ENCODE measurements around the gene ANKRD23.
"Not testable (repeated sequence)": the region's sequence is repeated elsewhere in the genome, so short reads cannot be mapped to it uniquely, and the experiment has no call there.

Gene ANKRD23

DNA sequence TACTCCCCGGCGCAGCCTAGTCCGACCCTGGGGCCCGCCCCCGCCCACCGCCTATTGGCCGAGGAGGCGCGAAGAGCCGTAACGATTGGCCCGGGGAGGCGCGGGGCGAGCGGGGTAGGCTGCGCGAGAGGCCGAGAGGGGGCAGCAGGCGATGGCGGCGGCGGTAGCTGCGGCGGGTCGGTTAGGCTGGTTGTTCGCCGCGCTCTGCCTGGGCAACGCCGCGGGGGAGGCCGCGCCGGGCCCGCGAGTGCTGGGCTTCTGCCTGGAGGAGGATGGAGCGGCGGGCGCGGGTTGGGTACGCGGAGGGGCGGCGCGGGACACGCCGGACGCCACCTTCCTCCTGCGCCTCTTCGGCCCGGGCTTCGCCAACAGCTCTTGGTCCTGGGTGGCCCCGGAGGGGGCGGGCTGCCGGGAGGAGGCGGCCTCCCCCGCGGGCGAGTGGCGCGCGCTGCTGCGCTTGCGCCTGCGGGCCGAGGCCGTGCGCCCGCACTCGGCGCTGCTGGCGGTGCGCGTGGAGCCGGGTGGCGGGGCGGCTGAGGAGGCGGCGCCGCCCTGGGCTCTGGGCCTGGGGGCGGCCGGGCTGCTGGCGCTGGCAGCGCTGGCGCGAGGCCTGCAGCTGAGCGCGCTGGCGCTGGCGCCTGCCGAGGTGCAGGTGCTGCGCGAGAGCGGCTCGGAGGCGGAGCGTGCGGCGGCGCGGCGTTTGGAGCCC, 27.5 kb downstream of the ANKRD23 start, which contains the start of gene CNNM3:
TSS of gene CNNM3 (plus strand) at position 142 of the 709 bp plus-strand sequence. CDS start at position 152, 10 bp downstream.
- DNase-seq (ENCODE audit: low read depth) = peak; percentile 95

DNA sequence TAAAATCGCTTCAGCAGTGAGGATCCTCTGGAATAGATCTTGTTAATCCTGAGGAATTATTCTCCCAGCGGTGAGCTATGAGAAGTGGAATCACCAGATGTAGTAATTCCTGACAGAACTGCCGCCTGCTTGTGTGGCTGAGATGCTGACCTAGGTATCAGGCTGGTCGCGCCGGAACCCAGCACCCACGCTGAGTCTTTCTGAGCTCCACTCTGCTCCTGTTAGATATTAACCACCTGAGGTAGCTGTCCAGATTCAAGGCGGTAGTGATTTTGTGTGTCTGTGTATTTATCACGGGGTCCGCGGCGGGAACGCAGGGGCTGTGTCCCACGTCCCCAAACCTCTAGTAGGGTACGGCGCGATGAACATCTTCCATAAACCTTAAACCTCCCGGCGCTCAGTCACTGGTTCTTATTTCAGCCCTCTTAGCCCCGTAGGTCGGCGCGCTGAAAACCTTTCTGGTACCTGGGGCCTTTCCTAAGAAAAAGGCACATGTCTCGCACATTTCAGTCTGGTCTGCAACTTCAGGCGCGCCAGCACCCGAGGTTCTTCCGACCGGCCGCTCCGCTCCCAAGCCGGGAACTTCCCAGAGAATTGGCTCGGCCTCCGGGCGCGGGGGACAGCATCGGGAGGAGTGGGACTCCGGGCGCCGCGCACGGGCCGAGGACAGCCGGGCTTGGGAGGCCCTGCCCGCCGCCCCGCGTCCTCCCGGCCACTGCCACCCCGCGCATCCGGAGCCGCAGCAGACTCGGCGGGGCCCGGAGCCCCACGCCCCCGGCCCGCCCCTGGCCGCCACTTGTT, 28.3 kb downstream of the ANKRD23 start:
- DNase-seq (ENCODE audit: low read depth) = no peak

DNA sequence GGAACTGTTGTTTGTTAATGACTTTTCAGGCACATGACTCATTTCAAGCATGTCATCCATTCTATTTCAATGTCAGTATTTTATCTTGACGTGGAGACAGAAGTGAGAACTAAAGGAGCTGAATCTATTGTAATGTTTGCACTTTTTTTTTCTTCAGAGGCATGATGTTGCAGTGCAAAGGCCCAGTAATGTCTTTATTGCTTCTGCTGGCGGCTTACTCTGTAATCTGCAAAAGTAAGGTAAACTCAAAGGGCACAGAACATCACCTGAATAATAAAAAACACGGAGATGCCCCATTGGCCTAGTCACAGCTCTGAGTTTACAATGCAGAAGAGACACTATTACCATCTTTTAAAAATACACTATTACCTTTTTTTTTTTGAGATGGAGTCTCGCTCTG, 30.2 kb downstream of the ANKRD23 start:
- DNase-seq (ENCODE audit: low read depth) = no peak

DNA sequence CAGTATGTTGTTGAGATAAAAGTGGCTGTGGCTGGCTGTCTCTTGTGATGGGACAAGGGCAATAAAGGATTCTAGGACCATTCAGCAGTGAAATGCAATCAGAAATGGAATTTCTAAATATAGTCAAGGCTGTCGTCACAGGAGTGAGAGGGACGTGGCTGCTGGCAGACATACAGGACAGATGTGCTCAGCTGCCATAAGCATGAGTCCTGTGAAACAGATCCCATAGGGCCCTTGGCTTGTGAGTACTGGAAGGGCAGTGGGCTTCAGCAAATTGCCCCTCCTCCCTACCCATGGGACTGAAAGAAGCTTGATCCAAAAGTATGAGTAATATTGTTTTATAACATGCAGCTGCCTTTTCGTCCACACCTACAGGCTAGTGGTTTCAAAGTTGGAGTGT, 31.9 kb downstream of the ANKRD23 start:
- DNase-seq (ENCODE audit: low read depth) = no peak

DNA sequence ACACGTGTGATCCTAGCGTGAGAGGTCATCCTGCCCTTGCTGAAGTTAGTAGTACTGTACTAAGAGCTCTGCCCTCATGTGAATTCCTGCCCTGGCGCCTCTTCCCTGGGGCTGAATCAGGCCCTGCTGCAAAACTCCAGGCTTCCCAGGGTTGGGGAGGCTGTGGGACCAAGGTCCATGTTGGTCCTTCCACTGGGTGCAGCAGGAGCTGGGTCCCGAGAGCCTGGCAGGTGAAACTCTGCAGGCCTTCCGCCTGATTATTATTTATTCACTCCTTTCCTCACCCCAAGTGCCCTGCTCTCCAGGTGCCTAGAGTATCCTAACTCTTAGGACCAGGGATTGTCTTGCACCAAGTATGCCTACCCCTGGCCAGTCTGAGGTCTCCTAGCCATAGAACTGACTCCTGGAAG, 33.0 kb downstream of the ANKRD23 start:
- no peak for DNase-seq (ENCODE audit: low read depth)

DNA sequence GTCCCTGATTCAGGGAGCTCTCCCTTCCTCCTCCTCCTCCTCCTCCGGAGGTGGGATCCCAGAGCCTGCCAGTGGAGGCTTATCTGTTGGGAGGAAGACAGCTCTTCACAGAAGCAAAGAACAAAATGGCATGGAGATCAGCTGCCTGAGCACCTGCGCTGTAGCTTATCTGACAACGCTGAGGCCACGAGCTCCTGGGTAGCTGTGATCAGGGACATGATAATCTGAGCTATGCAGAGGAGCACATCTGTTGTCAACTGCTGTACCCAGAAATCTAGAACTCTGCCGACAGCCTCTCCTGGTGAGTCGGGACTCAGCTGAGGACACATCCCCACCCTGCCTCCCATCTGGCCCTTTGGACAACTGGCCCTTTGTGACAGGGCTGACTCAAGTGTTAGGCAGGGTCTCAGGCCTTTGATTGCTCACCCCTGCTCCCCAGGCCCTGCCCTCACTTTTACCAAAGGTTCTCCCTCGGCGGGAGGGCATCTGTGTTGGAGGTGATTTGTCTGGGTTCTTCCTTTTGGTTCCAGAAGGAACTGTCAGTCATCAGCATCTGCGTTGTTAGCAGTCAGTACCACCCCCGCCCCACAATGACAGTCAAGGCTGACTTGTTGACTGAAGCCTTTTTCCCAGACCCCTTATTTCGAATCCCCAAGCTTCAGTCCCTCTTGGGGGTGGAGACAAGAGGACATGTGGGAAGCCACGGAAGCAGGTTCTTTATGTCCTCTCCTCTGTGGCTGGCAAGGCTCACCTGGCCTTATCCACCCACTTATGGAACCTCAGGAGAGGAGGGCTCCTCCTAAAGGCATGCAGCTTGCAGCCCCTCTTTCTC, 33.7 kb downstream of the ANKRD23 start:
- no peak for DNase-seq (ENCODE audit: low read depth)

DNA sequence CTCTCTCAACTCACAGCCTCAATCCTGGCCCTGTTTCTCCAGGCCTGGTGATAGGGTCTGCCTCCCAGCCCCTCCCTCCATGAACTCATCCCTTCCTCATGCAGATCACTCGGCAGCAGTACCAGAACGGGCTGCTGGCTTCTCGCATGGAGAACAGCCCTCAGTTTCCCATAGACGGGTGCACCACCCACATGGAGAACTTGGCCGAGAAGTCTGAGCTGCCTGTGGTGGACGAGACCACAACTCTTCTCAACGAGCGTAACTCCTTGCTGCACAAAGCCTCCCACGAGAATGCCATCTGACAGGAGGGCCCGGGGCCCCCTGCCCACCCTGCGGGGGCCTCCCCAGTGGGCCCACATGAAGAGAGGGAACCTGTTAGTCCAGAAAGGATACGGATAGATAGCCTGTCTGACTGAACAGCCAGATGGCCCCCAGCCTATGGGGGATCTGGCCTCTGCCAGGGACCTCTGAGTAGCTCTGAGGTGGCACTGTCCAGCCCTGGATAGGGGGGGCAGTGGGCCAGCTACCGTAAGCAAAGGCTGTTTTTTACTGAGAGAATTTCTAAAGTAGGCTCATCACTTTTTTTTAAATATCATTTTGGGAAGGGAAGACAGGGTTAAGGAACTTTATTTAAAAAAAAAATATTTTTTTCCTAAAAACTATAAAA, 34.5 kb downstream of the ANKRD23 start:
- DNase-seq (ENCODE audit: low read depth) = no peak

DNA sequence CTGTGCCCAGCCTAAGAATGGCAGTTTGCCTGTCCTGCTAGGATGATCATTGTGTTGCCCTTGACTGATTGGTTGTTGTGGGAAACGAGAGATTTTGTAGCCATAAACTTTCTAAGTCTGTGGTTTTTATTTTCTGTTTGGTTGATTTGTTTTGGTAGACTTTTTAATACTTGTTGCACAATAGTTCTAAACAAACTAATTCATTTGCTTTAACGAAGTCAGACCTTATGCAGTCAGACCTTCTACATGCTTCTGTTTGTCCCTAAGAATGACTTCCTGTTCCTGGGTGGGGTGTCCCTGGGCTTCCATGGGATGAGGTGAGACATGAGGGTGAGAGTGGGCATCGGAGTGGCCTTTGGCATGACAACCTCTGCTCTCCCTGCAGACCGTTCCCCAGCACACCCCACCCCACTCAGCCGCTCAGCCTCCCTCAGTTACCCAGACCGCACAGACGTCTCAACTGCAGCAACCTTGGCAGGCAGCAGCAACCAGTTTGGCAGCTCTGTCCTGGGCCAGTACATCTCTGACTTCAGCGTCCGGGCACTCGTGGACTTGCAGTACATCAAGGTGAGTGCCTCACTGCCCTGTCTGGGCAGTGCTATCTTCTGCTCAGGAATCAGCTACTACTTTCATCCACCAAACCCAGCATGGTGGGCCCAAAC, 35.5 kb downstream of the ANKRD23 start:
- DNase-seq (ENCODE audit: low read depth) = no peak

DNA sequence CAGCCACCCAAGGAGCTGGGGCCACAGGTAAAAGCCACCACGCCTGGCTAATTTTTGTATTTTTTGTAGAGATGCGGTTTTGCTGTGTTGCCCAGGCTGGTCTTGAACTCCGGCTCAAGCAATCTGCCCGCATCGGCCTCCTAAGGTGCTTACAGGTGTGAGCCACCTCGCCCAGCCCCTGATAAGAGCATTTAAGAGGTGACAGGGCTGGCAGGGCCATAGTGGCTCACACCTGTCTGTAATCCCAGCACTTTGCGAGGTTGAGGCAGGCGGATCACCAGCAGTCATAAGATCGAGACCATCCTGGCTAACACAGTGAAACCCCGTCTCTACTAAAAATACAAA, 36.7 kb downstream of the ANKRD23 start:
- DNase-seq (ENCODE audit: low read depth) = no peak

DNA sequence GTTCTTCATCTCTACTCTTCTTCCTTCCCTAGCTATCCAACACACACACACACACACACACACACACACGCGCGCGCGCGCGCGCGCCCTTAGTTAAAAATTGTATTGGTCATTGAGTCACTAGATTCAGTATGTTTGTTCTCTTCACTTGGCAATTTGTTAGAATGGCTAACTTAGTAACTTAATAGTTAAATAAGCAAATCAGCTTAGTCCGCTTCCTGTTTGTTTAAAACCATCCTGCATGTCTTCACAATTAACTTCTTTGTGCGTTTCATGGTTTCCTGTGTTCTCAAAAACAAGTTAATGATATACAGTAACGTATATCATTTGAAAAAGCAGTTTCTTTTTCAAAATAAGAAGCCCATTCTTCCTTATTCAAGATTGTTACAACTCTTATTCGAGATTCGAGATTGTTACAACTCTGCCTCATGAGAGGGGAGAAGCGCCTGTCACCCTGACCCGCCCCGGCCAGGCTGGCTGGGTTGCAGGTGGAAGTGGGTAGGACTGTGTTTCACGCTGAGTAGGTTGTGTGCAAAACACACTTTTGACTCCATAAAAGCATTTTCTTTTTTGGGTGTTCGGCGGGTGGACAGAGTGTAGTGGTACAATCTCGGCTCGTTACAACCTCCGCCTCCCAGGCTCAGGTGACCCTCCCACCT, 37.2 kb downstream of the ANKRD23 start:
- peak; percentile 39 for DNase-seq (ENCODE audit: low read depth)

DNA sequence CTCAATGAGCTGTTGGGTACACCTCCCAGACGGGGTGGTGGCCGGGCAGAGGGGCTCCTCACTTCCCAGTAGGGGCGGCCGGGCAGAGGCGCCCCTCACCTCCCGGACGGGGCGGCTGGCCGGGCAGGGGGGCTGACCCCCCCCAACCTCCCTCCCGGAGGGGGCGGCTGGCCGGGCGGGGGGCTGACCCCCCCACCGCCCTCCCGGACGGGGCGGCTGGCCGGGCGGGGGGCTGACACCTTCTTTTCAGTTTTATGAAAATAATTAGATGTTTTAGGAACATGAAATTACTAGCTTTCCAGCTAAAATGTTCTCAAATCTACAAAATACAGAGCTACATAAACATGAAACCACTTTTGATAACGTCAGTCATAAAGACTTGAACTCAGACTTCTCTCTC, 37.9 kb downstream of the ANKRD23 start:
- not testable (repeated sequence) for DNase-seq (ENCODE audit: low read depth)

DNA sequence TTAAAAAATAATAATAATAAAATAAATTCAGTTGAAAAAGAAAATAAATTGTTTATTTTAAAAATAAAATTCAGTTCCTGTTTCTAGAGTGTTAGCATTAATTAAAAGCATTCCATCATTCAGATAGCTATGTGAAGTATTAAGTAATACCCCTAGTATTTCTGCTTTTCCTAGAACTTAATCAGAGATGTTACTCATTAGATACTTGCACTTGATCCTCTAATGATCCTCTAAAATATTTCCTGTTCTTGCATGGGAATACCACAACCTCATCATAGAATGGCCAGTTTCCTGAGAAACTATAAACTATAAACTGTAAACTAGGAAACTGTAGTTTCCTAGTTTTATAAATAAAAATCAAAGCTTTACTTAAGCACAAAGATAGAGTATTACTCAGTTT, 38.8 kb downstream of the ANKRD23 start:
- no peak for DNase-seq (ENCODE audit: low read depth)

DNA sequence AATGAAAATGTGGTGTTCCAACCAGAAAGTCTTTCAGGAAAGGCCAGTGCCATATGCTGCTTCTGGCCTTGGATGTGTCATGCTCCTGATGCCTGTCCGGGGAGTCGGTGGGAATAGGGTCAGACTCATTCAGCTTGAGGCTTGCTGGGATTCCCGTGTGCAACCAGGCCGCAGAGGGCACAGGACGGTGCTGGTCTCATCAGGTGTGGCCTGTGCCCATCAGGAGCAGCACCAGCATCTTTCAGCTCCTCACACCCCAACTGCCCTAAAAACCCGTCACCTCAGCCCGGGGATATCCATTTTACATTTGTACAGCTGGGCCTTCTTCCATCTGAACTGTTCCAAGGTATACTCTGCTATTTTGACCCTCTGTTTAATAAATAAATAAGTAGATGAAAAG, 41.1 kb downstream of the ANKRD23 start:
- DNase-seq (ENCODE audit: low read depth) = no peak

DNA sequence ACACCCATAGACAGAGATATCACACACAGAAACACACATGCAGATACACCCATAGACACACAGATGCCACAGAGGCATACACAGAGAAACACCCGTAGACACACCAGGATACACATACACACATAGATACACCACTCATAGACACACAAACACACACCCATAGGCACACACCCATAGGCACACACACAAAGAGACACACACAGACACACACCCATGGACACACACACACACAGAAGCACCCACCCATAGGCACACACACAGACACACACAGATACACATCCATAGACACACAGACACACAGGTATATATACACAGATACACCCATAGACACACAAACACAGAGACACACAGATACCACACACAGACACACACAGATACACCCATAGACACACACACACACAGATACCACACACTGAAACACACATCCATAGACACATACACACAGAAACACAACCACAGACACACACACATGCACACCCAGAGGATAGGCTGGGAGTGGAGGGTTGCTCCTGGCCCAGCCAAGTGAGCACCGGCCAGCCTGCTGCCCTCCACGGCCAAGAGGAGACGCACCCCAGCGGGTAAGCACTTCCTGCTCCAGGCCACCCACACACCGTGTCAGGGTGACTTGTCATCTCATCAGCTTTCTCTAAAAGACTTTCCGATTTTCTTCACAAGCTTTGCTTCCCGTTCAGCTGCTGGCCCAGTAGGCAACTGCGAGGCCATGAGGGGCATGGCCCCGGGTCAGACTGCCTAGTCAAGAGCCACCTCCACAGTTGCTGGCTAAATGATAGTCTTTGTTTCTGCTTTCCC, 41.8 kb downstream of the ANKRD23 start:
- no peak for DNase-seq (ENCODE audit: low read depth)

DNA sequence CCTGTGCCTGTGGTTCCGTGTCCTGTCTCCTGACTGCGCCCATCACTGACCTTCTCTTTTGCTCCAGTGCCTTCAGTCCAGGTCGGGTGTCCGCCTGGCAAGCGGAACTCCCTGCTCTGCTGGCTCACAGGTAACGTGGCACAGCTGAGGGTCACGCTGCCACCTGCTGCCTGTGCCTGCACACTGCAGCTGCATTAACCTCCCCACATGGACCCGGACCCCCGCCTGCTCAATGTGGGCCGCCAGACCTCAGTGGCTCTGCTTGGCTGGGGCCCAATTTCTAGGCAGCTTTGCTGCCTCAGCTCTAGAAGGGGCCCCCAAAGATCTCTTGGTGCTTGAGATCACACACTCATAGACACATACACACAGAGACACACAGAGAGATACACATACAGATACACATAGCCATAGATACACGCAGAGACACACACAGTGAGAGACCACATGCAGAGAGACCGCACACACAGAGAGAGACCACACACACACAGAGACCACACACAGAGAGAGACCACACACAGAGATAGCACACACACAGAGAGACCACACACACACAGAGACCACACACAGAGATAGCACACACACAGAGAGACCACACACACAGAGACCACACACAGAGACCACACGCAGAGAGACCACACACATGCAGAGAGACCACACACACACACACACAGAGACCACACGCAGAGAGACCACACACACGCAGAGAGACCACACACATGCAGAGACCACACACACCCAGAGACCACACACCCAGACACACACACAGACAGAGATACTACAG, 42.6 kb downstream of the ANKRD23 start:
- peak; percentile 53 for DNase-seq (ENCODE audit: low read depth)

DNA sequence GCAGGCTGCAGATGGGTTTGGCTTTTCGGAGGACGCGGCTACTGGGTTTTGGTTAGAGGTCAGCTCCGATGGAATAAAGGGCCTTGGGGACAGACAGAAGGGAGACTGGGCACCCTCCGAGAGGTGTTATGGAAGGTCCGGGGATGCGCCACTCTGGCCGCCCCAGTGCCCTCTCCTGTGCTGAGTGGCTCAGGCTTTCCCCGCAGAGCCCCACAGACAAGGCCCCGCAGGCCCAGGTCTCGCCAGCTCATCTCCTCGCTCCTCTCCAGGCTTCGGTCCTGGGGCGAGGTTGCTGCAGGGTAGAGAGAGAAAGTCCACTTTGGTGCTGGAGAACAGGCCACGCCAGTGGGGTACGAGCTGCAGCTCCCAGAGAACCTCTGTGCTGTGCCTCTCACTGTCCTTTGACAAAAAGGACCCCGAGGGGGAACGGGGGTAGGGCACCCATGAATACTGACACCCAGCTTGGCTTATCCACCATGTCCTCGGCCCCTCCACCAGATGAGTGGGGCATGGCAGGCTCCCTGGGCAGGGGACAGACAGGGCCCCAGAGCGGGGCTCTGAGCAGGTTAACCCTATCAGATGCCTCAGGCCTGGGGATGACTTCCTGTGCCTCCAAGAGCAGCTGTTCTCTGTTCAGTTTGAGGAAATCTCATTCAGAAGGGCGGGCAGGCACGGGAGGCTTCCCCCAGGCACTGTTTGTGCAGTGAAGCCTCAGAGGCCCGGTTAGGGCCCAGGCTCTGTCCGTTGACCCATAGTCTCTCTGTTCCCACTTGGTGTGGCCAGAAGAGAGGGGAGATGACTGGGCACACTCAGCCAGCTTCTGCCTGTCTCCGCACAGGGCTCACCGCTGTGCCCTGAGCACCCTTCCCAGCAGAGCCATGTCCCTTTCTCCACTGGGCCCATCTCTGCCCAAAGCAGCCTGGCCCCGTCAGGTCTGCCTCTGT, 43.5 kb downstream of the ANKRD23 start:
- no peak for DNase-seq (ENCODE audit: low read depth)

DNA sequence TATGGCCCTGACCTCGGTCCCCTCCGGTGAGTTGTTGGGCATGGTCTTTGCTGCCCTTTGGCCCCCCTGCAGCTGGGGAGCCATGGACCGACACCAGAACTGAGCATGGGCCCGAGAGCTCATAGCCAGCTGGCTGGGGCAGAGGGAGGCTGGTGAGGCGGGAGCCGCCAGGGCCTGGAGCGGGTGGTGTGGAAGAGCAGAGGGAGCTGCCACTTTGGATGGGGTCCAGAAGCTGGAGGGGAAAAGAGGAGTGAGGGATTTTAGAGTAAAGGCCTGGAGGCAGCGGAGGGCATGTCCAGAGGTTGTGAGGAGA, 44.2 kb downstream of the ANKRD23 start:
- DNase-seq (ENCODE audit: low read depth) = no peak

Data from activated T-helper 1 cell treated with Interleukin-2 at 50 U/mL for 16 hours (primary cell).